PC-9 (cell line): ENCODE results near the gene SLC43A3. TPM values are rescaled to one million over a fixed set of nuclear protein-coding genes. Genes with fewer than 3 reads are reported as not detected.
A peak's percentile ranks its signal among the peaks of the same experiment; 100 is the strongest.

Experiments used
- BruUV-seq: library from RNA; stranded (reverse); fragments of 400-500 nt; replicated peaks from 2 replicates; lab custom pipeline; 2021; lab: Mats Ljungman, UMichigan
- CTCF ChIA-PET: fragments of 300-600 bp; sonication (Branson Sonifier 250); formaldehyde crosslinking; loops from one replicate; lab custom pipeline; 2022; ENCODE audit warnings: antibody characterized with exemption; lab: Charles Lee
- POLR2A ChIA-PET: fragments of 300-600 bp; sonication (Branson Sonifier 250); formaldehyde crosslinking; loops from one replicate; lab custom pipeline; 2022; ENCODE audit warnings: antibody characterized with exemption; ENCODE audit not compliant: unreplicated experiment; lab: Charles Lee
- DNase-seq, 2 experiments: peaks; one replicate each; pipeline versions ENCODE4 v3.0.0 to v3.0.0-alpha.2; 2015 to 2022; ENCODE audit warnings: mixed read lengths in 1 of 2
- H2AFZ ChIP-seq: fragments of 200-600 bp; sonication (generic); 2 replicates; pipeline ENCODE4 v1.8.1; 2017; ENCODE audit warnings: antibody characterized with exemption
- H3F3A ChIP-seq: fragments of 200-600 bp; sonication (generic); 2 replicates; pipeline ENCODE4 v1.8.1; 2017; ENCODE audit warnings: antibody characterized with exemption, mild to moderate bottlenecking, low read depth; ENCODE audit not compliant: insufficient read depth
- H3K27ac ChIP-seq: fragments of 200-600 bp; sonication (generic); 2 replicates; pipeline ENCODE4 v1.6.1; 2016; ENCODE audit warnings: mixed run types
- H3K27me3 ChIP-seq: fragments of 200-600 bp; sonication (generic); 2 replicates; pipeline ENCODE4 v1.6.1; 2016; ENCODE audit warnings: low read depth, mixed run types; ENCODE audit not compliant: insufficient read depth
- H3K36me3 ChIP-seq: fragments of 200-600 bp; sonication (generic); 2 replicates; pipeline ENCODE4 v1.6.1; 2016; ENCODE audit warnings: low read depth, mixed run types
- H3K4me1 ChIP-seq: fragments of 200-600 bp; sonication (generic); replicated peaks from 2 replicates; pipeline ENCODE4 v1.6.1; 2016; ENCODE audit warnings: mixed run types; ENCODE audit not compliant: insufficient read depth
- H3K4me2 ChIP-seq: fragments of 200-600 bp; sonication (generic); 2 replicates; pipeline ENCODE4 v1.6.1; 2017; ENCODE audit warnings: mixed run types
- H3K4me3 ChIP-seq: fragments of 200-600 bp; sonication (generic); 2 replicates; pipeline ENCODE4 v1.6.1; 2016; ENCODE audit warnings: mixed run types
- H3K79me2 ChIP-seq: fragments of 200-600 bp; sonication (generic); 2 replicates; pipeline ENCODE4 v1.6.1; 2017; ENCODE audit warnings: low read depth, mixed run types
- H3K9me2 ChIP-seq: fragments of 200-600 bp; sonication (generic); 2 replicates; pipeline ENCODE4 v1.8.1; 2017; ENCODE audit warnings: mild to moderate bottlenecking; ENCODE audit not compliant: insufficient read depth
- H3K9me3 ChIP-seq: fragments of 200-600 bp; sonication (generic); 2 replicates; pipeline ENCODE4 v1.8.1; 2016; ENCODE audit warnings: low read depth; ENCODE audit not compliant: insufficient read depth
- H4K20me1 ChIP-seq: fragments of 200-600 bp; sonication (generic); 2 replicates; pipeline ENCODE4 v1.8.1; 2017; ENCODE audit not compliant: insufficient read depth
- CTCF ChIP-seq: fragments of 200-600 bp; sonication (generic); conservative IDR thresholded peaks from 2 replicates; pipeline ENCODE4 v1.6.1; 2017; ENCODE audit warnings: mixed run types, antibody characterized with exemption, mild to moderate bottlenecking, moderate library complexity
- EZH2 ChIP-seq: fragments of 200-600 bp; sonication (generic); IDR thresholded peaks from 2 replicates; pipeline ENCODE4 v1.8.0; 2017; ENCODE audit warnings: antibody characterized with exemption, low read depth
- intact Hi-C: fragments of 100-400 bp; cut with micrococcal nuclease; formaldehyde crosslinking; loops from one replicate; pipeline ENCODE4 v1.10.0; 2022; ENCODE audit not compliant: unreplicated experiment
- total RNA-seq: library from RNA; stranded (reverse); gene quantifications from 2 replicates; pipeline ENCODE4 v1.2.3, GENCODE V29; 2021

SLC43A3 gene
- total RNA-seq, 1 experiment from 2014 or later: 41.3 TPM

- BruUV-seq: no TSS peak
- intact Hi-C loops: no loop called here
- H2AFZ ChIP-seq: no peak overlapping the region
- no peak overlapping the region for H3K4me3 ChIP-seq
- H3K27ac ChIP-seq: peak overlapping the region; percentile 9; the same call in 1 of the 2 replicates
- no peaks in the 10 kb centered on the region for H3K27me3 ChIP-seq
- H3K9me2 ChIP-seq: no peaks in the 10 kb centered on the region
- peak overlapping the region; percentile 4 for H3K4me2 ChIP-seq
- H3K9me3 ChIP-seq: no peaks in the 10 kb centered on the region
- H3F3A ChIP-seq: peaks cover 12% of the 10 kb centered on the region; the same call in 1 of the 2 replicates
- peaks cover 36% of the 10 kb centered on the region for H3K4me1 ChIP-seq
- POLR2A ChIA-PET: no interaction called here
- TF ChIP-seq EZH2: no peak
- no peak for TF ChIP-seq CTCF
- H4K20me1 ChIP-seq: no peaks in the 10 kb centered on the region
- H3K79me2 ChIP-seq: no peaks in the 10 kb centered on the region
- CTCF ChIA-PET: interaction anchor here (0.7 kb wide), 1 partner anchor 13 kb away, joined by 4 read pairs; no protein-coding TSS in a partner anchor
- H3K36me3 ChIP-seq: no peaks in the 10 kb centered on the region
- DNase-seq: peak in 1 of 2 experiments; percentile 67
Measured at GRCh38 chr11:57440744-57441414, 14.0 kb upstream of the SLC43A3 start.

- no peaks in the 10 kb centered on the region for H4K20me1 ChIP-seq
- no peaks in the 10 kb centered on the region for H3K27me3 ChIP-seq
- TF ChIP-seq EZH2 (no peak), CTCF (no peak)
- BruUV-seq: no TSS peak
- no peak overlapping the region for H3K4me2 ChIP-seq
- CTCF ChIA-PET: no interaction called here
- no peaks in the 10 kb centered on the region for H3K9me3 ChIP-seq
- H3K9me2 ChIP-seq: no peaks in the 10 kb centered on the region
- H3F3A ChIP-seq: peaks cover 15% of the 10 kb centered on the region; the same call in 1 of the 2 replicates
- H3K4me1 ChIP-seq: peaks cover 40% of the 10 kb centered on the region
- no peak overlapping the region for H3K4me3 ChIP-seq
- intact Hi-C loops: no loop called here
- no peaks in the 10 kb centered on the region for H3K79me2 ChIP-seq
- DNase-seq: no peak
- H3K27ac ChIP-seq: no peak overlapping the region
- H3K36me3 ChIP-seq: no peaks in the 10 kb centered on the region
- POLR2A ChIA-PET: no interaction called here
- H2AFZ ChIP-seq: no peak overlapping the region
Measured at GRCh38 chr11:57439786-57440185, 12.9 kb upstream of the SLC43A3 start.

GRCh38 chr11:57438345-57439285, 11.7 kb upstream of the SLC43A3 start:
- H3K27ac ChIP-seq: no peak overlapping the region
- no peaks in the 10 kb centered on the region for H3K79me2 ChIP-seq
- peaks cover 16% of the 10 kb centered on the region for H3F3A ChIP-seq
- no peaks in the 10 kb centered on the region for H3K9me3 ChIP-seq
- no peaks in the 10 kb centered on the region for H4K20me1 ChIP-seq
- no peak for DNase-seq
- H3K9me2 ChIP-seq: no peaks in the 10 kb centered on the region
- peaks cover 40% of the 10 kb centered on the region for H3K4me1 ChIP-seq
- ChIA-PET POLR2A (no interaction called here), CTCF (no interaction called here)
- TF ChIP-seq CTCF: no peak
- no peak overlapping the region for H3K4me3 ChIP-seq
- no TSS peak for BruUV-seq
- H3K36me3 ChIP-seq: no peaks in the 10 kb centered on the region
- no peak overlapping the region for H3K4me2 ChIP-seq
- intact Hi-C loops: no loop called here
- no peaks in the 10 kb centered on the region for H3K27me3 ChIP-seq
- no peak overlapping the region for H2AFZ ChIP-seq
